ENCODE data around the gene CDH18.

DNA sequence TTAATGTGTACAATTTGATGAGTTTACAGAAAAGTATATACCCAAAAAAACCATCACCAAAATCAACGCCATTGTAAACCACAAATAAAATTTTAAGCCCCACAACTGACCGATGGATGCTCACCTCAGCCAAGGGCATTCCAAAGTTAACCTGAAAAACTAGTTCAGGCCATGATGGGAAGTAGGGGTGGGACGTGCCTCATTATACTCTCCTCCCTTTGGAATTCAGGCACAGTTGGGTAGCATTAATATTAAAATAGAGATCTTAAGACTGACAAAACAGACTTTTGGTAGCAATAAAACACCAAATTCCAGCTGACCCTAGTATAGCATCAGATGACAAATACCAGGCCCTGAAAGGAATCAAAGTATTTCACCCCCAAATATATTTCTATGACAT lies 129.0 kb downstream of the CDH18 start:
- TF ChIP-seq EZH2phosphoT487 (IDR thresholded peaks at IDR 0.05; ENCODE audit: insufficient read depth, low read depth) (no peak), EZH2 (IDR thresholded peaks at IDR 0.05; ENCODE audit: insufficient read depth, poor library complexity, severe bottlenecking) (no peak)

Data from GM23248 (cell line).